GM23338 (cell line): ENCODE results near the gene KCTD12. TPM values are rescaled to one million over a fixed set of nuclear protein-coding genes. Genes with fewer than 3 reads are reported as not detected.

Experiments used
- ATAC-seq: fragments of 200-7000 bp; cut with Tn5 transposase; 3 replicates; pipeline ENCODE4 v1.9.1; 2020
- DNase-seq: peaks from one replicate; pipeline ENCODE4 v3.0.0-alpha.2; 2015; ENCODE audit warnings: low spot score
- H2AFZ ChIP-seq: fragments of 200-600 bp; sonication (generic); 2 replicates; pipeline ENCODE4 v1.8.0; 2016; ENCODE audit warnings: antibody characterized with exemption, mild to moderate bottlenecking, moderate library complexity
- H3F3A ChIP-seq: fragments of 200-600 bp; sonication (generic); replicated peaks from 2 replicates; pipeline ENCODE4 v1.8.0; 2017; ENCODE audit warnings: antibody characterized with exemption, mixed run types, low read depth
- H3K27ac ChIP-seq: fragments of 200-600 bp; sonication (generic); 2 replicates; pipeline ENCODE4 v1.6.1; 2016; ENCODE audit warnings: low read depth
- H3K27me3 ChIP-seq: fragments of 200-600 bp; sonication (generic); 2 replicates; pipeline ENCODE4 v1.8.0; 2016; ENCODE audit warnings: mild to moderate bottlenecking, mixed run types, moderate library complexity; ENCODE audit not compliant: insufficient read depth
- H3K36me3 ChIP-seq: fragments of 200-600 bp; sonication (generic); 2 replicates; pipeline ENCODE4 v1.8.0; 2016; ENCODE audit warnings: mild to moderate bottlenecking; ENCODE audit not compliant: insufficient read depth
- H3K4me1 ChIP-seq: fragments of 200-600 bp; sonication (generic); 2 replicates; pipeline ENCODE4 v1.8.0; 2016; ENCODE audit warnings: mild to moderate bottlenecking, moderate library complexity; ENCODE audit not compliant: insufficient read depth
- H3K4me2 ChIP-seq: fragments of 200-600 bp; sonication (generic); 2 replicates; pipeline ENCODE4 v1.7.1; 2017; ENCODE audit warnings: mixed run types
- H3K4me3 ChIP-seq: fragments of 200-600 bp; sonication (generic); 2 replicates; pipeline ENCODE4 v1.6.1; 2016; ENCODE audit warnings: mixed run types
- H3K79me2 ChIP-seq: fragments of 200-600 bp; sonication (generic); replicated peaks from 2 replicates; pipeline ENCODE4 v1.8.0; 2017; ENCODE audit warnings: mild to moderate bottlenecking; ENCODE audit not compliant: insufficient read depth
- H3K9me2 ChIP-seq: fragments of 200-600 bp; sonication (generic); 2 replicates; pipeline ENCODE4 v1.8.0; 2017; ENCODE audit not compliant: insufficient read depth
- H4K20me1 ChIP-seq: fragments of 200-600 bp; sonication (generic); replicated peaks from 2 replicates; pipeline ENCODE4 v1.8.0; 2017; ENCODE audit warnings: mild to moderate bottlenecking; ENCODE audit not compliant: insufficient read depth
- H3K27ac Mint-ChIP-seq: 2 replicates; pipeline ENCODE4 v1.8.0; 2020; ENCODE audit warnings: inconsistent platforms, mild to moderate bottlenecking, moderate library complexity, mixed read lengths
- H3K27me3 Mint-ChIP-seq: 3 replicates; pipeline ENCODE4 v1.8.0; 2022; ENCODE audit warnings: low read depth, mild to moderate bottlenecking, moderate library complexity, mixed read lengths, inconsistent platforms; ENCODE audit not compliant: insufficient read depth, poor library complexity
- H3K36me3 Mint-ChIP-seq: 3 replicates; pipeline ENCODE4 v1.8.0; 2021; ENCODE audit warnings: low read depth, mild to moderate bottlenecking, inconsistent platforms, moderate library complexity, mixed read lengths
- H3K4me1 Mint-ChIP-seq: 3 replicates; pipeline ENCODE4 v1.8.0; 2020; ENCODE audit warnings: mild to moderate bottlenecking, inconsistent platforms, mixed read lengths
- H3K4me3 Mint-ChIP-seq: 3 replicates; pipeline ENCODE4 v1.8.0; 2021; ENCODE audit warnings: moderate library complexity, mild to moderate bottlenecking, inconsistent platforms, mixed read lengths
- H3K9me3 Mint-ChIP-seq: 3 replicates; pipeline ENCODE4 v1.8.0; 2020; ENCODE audit warnings: moderate library complexity, mild to moderate bottlenecking, inconsistent platforms, mixed read lengths
- CREB1 ChIP-seq: fragments of 250-450 bp; sonication (Bioruptor Pico); IDR thresholded peaks from 2 replicates; pipeline ENCODE4 v1.5.0; 2020; ENCODE audit warnings: low read depth, mild to moderate bottlenecking, moderate library complexity
- CTCF ChIP-seq, 2 experiments: fragments of 200-600 bp in 1 of 2; sonication (generic) in 1 of 2; conservative IDR thresholded peaks; 2 replicates each; pipeline versions ENCODE4 v1.5.1 to v1.6.1; 2016 to 2017; ENCODE audit warnings: antibody characterized with exemption in 2 of 2, low read depth in 2 of 2, mild to moderate bottlenecking in 2 of 2, moderate library complexity in 1 of 2
- ETS1 ChIP-seq: IDR thresholded peaks from 2 replicates; pipeline ENCODE4 v1.6.1; 2016; ENCODE audit warnings: antibody characterized with exemption
- POLR2AphosphoS5 ChIP-seq: IDR thresholded peaks from 2 replicates; pipeline ENCODE4 v1.6.1; 2016; ENCODE audit warnings: antibody characterized with exemption, low read depth
- REST ChIP-seq: IDR thresholded peaks from one replicate; pipeline ENCODE4 v1.6.1; 2018; ENCODE audit warnings: antibody characterized with exemption; ENCODE audit not compliant: unreplicated experiment
- STAT1 ChIP-seq: IDR thresholded peaks from one replicate; pipeline ENCODE4 v1.6.1; 2016; ENCODE audit warnings: antibody characterized with exemption; ENCODE audit not compliant: unreplicated experiment
- ZNF114 ChIP-seq: fragments of 250-450 bp; sonication (Bioruptor Pico); IDR thresholded peaks from 2 replicates; pipeline ENCODE4 v1.5.0; 2020; ENCODE audit warnings: mild to moderate bottlenecking, moderate library complexity
- ZNF462 ChIP-seq: fragments of 250-450 bp; sonication (Bioruptor Pico); IDR thresholded peaks from 2 replicates; pipeline ENCODE4 v1.5.0; 2020; ENCODE audit warnings: mild to moderate bottlenecking, moderate library complexity
- polyA plus RNA-seq: library from polyadenylated mRNA; unstranded; fragments of >200 nt; fragmentation: Nextera tagmentation; extraction: Ambion mirVana; gene quantifications from 2 replicates; pipeline ENCODE4 v1.2.1, GENCODE V29; 2016
- total RNA-seq: library from RNA; depleted of rRNA; stranded (reverse); fragments of >200 nt; shearing (Covaris generic); gene quantifications from 2 replicates; pipeline ENCODE4 v1.2.3, GENCODE V29; 2014

KCTD12 gene
- total and polyA plus RNA-seq, 2 experiments from 2014 or later = 3.3 to 12.0 TPM

- H3K4me1 ChIP-seq = no peaks in the 10 kb centered on the region
Measured at GRCh38 chr13:76894401-76895110, 8.4 kb upstream of the KCTD12 start.

More at GRCh38 chr13:76894401-76895110, 8.4 kb upstream of the KCTD12 start:
- Histone ChIP-seq H3K9me2 (no peaks in the 10 kb centered on the region), H4K20me1 (no peaks in the 10 kb centered on the region), H3K4me3 (no peak overlapping the region), H2AFZ (no peak overlapping the region), H3F3A (no peaks in the 10 kb centered on the region), H3K27me3 (peaks cover 6% of the 10 kb centered on the region; the same call in 1 of the 2 replicates), H3K79me2 (no peaks in the 10 kb centered on the region), H3K4me2 (no peak overlapping the region), H3K27ac (no peak overlapping the region), H3K36me3 (0 out of 2 replicates have a peak, but pooled peaks cover under 1% of the 10 kb centered on the region)
- ATAC-seq (no peak), DNase-seq (no peak)
- no peak overlapping the region for H3K4me3 Mint-ChIP-seq
- peaks cover 10% of the 10 kb centered on the region; the same call in 2 of the 3 replicates for H3K36me3 Mint-ChIP-seq
- no peak overlapping the region for H3K27ac Mint-ChIP-seq
- peaks cover 11% of the 10 kb centered on the region for H3K9me3 Mint-ChIP-seq
- H3K4me1 Mint-ChIP-seq = no peaks in the 10 kb centered on the region
- H3K27me3 Mint-ChIP-seq = no peaks in the 10 kb centered on the region
- no peak for TF ChIP-seq ZNF462 (CRISPR knock-in tag)
- no peak for TF ChIP-seq POLR2AphosphoS5
- no peak for TF ChIP-seq REST
- no peak for TF ChIP-seq ETS1
- TF ChIP-seq STAT1 = no peak
- TF ChIP-seq ZNF114 (CRISPR knock-in tag) = no peak
- no peak for TF ChIP-seq CREB1 (CRISPR knock-in tag)
- no peak for TF ChIP-seq CTCF (conservative IDR thresholded peaks at IDR 0.05; ENCODE audit: low read depth in 2 of 2)
